Measurements from ENCODE around the gene CELF4.

CELF4 gene

GRCh38 chr18:37458697-37459096, 106.9 kb downstream of the CELF4 start:
- H3K27me3 ChIP-seq = no peaks in the 10 kb centered on the region
- H3K4me1 ChIP-seq = no peaks in the 10 kb centered on the region
- H3K36me3 ChIP-seq = no peaks in the 10 kb centered on the region
- no peak overlapping the region for H3K4me3 ChIP-seq (ENCODE audit: low read depth, low read length)
- no peak for TF ChIP-seq CTCF (IDR thresholded peaks at IDR 0.05; ENCODE audit: low read depth, low read length)
- H3K9me3 ChIP-seq = no peaks in the 10 kb centered on the region
- no peak for DNase-seq

- no peak for TF ChIP-seq CTCF (IDR thresholded peaks at IDR 0.05; ENCODE audit: low read depth, low read length)
- Histone ChIP-seq H3K9me3 (no peaks in the 10 kb centered on the region), H3K27me3 (no peaks in the 10 kb centered on the region), H3K36me3 (no peaks in the 10 kb centered on the region), H3K4me3 (ENCODE audit: low read depth, low read length) (no peak overlapping the region), H3K4me1 (0 out of 2 replicates have a peak, but pooled peaks cover 4% of the 10 kb centered on the region)
- DNase-seq = no peak
Measured at GRCh38 chr18:37457753-37458152, 107.8 kb downstream of the CELF4 start.

DNA sequence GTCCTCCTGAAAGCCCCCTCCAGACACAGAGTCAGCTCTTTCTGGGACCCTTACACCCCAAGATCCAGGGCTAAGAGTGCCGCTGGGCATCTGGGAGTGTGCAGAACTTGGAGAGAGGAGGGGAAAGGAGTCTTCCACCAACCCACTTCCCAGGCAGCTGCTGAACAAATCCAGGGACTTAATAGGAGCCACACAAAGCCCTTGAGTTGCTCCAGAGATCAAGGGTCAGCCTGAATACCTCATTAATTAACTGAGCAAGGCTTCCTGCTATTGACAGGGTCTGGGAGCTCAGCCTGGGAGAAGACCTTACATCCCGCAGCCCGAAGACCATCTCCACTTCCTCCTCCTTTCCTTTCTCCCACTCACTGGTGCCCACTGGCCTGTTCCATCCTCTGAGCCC, 108.3 kb downstream of the CELF4 start:
- no peaks in the 10 kb centered on the region for H3K9me3 ChIP-seq
- H3K4me1 ChIP-seq = peaks cover 8% of the 10 kb centered on the region; the same call in 1 of the 2 replicates
- no peak for DNase-seq
- H3K36me3 ChIP-seq = no peaks in the 10 kb centered on the region
- no peak for TF ChIP-seq CTCF (IDR thresholded peaks at IDR 0.05; ENCODE audit: low read depth, low read length)
- H3K4me3 ChIP-seq (ENCODE audit: low read depth, low read length) = no peak overlapping the region
- no peaks in the 10 kb centered on the region for H3K27me3 ChIP-seq

- H3K27me3 ChIP-seq = no peaks in the 10 kb centered on the region
Measured at GRCh38 chr18:37456873-37457272, 108.7 kb downstream of the CELF4 start.

GRCh38 chr18:37456395-37456794, 109.2 kb downstream of the CELF4 start:
- no peaks in the 10 kb centered on the region for H3K9me3 ChIP-seq
- H3K4me3 ChIP-seq (ENCODE audit: low read depth, low read length) = no peak overlapping the region
- DNase-seq = no peak
- TF ChIP-seq CTCF (IDR thresholded peaks at IDR 0.05; ENCODE audit: low read depth, low read length) = no peak
- H3K4me1 ChIP-seq = peaks cover 16% of the 10 kb centered on the region
- H3K27me3 ChIP-seq = no peaks in the 10 kb centered on the region
- no peaks in the 10 kb centered on the region for H3K36me3 ChIP-seq

More at GRCh38 chr18:37456873-37457272, 108.7 kb downstream of the CELF4 start:
- no peak for DNase-seq
- Histone ChIP-seq H3K9me3 (no peaks in the 10 kb centered on the region), H3K36me3 (no peaks in the 10 kb centered on the region), H3K4me3 (ENCODE audit: low read depth, low read length) (no peak overlapping the region), H3K4me1 (peaks cover 13% of the 10 kb centered on the region)
- no peak for TF ChIP-seq CTCF (IDR thresholded peaks at IDR 0.05; ENCODE audit: low read depth, low read length)

DNA sequence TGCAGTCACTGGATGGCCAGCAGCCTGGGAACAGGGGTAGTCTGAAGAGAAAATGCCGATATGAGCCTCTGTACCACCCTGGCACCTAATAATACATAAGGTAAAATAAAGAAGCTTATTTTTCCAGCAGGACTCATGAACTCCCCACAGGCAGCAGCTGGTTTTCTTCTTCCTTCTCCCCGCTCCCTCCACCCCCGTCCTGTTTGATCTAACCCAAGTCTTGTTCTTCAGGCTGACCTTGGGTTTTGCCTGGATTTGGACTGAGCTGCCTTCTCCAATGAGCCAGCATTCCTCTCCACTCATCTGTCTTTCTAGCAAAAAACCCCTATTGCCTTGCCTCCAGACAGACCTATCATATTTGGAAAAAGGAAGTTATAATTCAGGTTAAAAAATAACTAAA, 111.8 kb downstream of the CELF4 start:
- DNase-seq = no peak
- TF ChIP-seq CTCF (IDR thresholded peaks at IDR 0.05; ENCODE audit: low read depth, low read length) = no peak
- Histone ChIP-seq H3K36me3 (no peaks in the 10 kb centered on the region), H3K4me1 (peaks cover 24% of the 10 kb centered on the region), H3K4me3 (ENCODE audit: low read depth, low read length) (no peak overlapping the region), H3K27me3 (no peaks in the 10 kb centered on the region), H3K9me3 (no peaks in the 10 kb centered on the region)
